NCI-H69 (cell line): ENCODE results near the gene LRRC36.

ENCODE experiments used
- DNase-seq: peaks from one replicate; lab custom pipeline; 2025; lab: John Stamatoyannopoulos, UW

Gene LRRC36

GRCh38 chr16:67424261-67424615 is 97.6 kb downstream of the LRRC36 start:
- DNase-seq: no peak

- peak; percentile 43 for DNase-seq
Observed at GRCh38 chr16:67425061-67425460, 98.4 kb downstream of the LRRC36 start.

- DNase-seq: no peak
Observed at GRCh38 chr16:67425580-67425979, 99.0 kb downstream of the LRRC36 start.

GRCh38 chr16:67426022-67426421 is 99.4 kb downstream of the LRRC36 start:
- no peak for DNase-seq

GRCh38 chr16:67426950-67427349 is 100.3 kb downstream of the LRRC36 start:
- no peak for DNase-seq

- peak; percentile 81 for DNase-seq
Observed at GRCh38 chr16:67428146-67428731, 101.6 kb downstream of the LRRC36 start.

GRCh38 chr16:67429053-67429798 is 102.6 kb downstream of the LRRC36 start:
- DNase-seq: peak; percentile 24

GRCh38 chr16:67429799-67430503 is 103.3 kb downstream of the LRRC36 start:
- no peak for DNase-seq

- DNase-seq: peak; percentile 67
Observed at GRCh38 chr16:67430504-67430976, 103.9 kb downstream of the LRRC36 start.

- DNase-seq: peak; percentile 86
Observed at GRCh38 chr16:67430977-67431774, 104.6 kb downstream of the LRRC36 start, which contains the start of gene HSD11B2. Gene HSD11B2 (plus strand): TSS chr16:67431121. CDS start chr16:67431249, 128 bp downstream.

GRCh38 chr16:67431775-67432505 is 105.3 kb downstream of the LRRC36 start:
- DNase-seq: peak; percentile 87

GRCh38 chr16:67432506-67432890 is 105.9 kb downstream of the LRRC36 start:
- DNase-seq: no peak

GRCh38 chr16:67433131-67433719 is 106.6 kb downstream of the LRRC36 start:
- no peak for DNase-seq
